HL-60 (cell line): ENCODE data around the gene MYO3B.
A peak's percentile ranks its signal among the peaks of the same experiment; 100 is the strongest.

Experiments
- DNase-seq, 2 experiments: peaks; one replicate each; pipeline ENCODE4 v3.0.0-alpha.2; 2010 to 2020; ENCODE audit warnings: low read depth in 1 of 2, low spot score in 1 of 2
- H3K27ac ChIP-seq: fragments of 250-450 bp; sonication (Bioruptor Pico); replicated peaks from 2 replicates; pipeline ENCODE4 v1.5.1; 2020; ENCODE audit warnings: mild to moderate bottlenecking, moderate library complexity
- H3K27me3 ChIP-seq: fragments of 250-450 bp; sonication (Bioruptor Pico); 2 replicates; pipeline ENCODE4 v1.5.1; 2021; ENCODE audit warnings: mild to moderate bottlenecking, moderate library complexity; ENCODE audit not compliant: insufficient read depth, poor library complexity, severe bottlenecking
- H3K4me3 ChIP-seq: replicated peaks from 2 replicates; pipeline ENCODE4 v1.5.1; 2011; ENCODE audit warnings: mild to moderate bottlenecking, control low read depth, low read length; ENCODE audit not compliant: insufficient read depth
- CTCF ChIP-seq: IDR thresholded peaks from one replicate; pipeline ENCODE4 v1.5.1; 2011; ENCODE audit warnings: low read length, control low read depth, inconsistent platforms; ENCODE audit not compliant: insufficient read depth
- GABPA ChIP-seq: IDR thresholded peaks from 2 replicates; pipeline ENCODE4 v1.6.1; 2012; ENCODE audit warnings: low read depth
- POLR2AphosphoS5 ChIP-seq: IDR thresholded peaks from 2 replicates; pipeline ENCODE4 v1.6.1; 2012; ENCODE audit warnings: low read depth
- REST ChIP-seq: IDR thresholded peaks from 2 replicates; pipeline ENCODE4 v1.6.1; 2012; ENCODE audit warnings: low read depth; ENCODE audit not compliant: insufficient replicate concordance
- SPI1 ChIP-seq: IDR thresholded peaks from 2 replicates; pipeline ENCODE4 v1.6.1; 2012; ENCODE audit warnings: low read depth, mild to moderate bottlenecking, borderline replicate concordance

The MYO3B gene

GRCh38 chr2:170696948-170697347 is 519.0 kb downstream of the MYO3B start:
- no peak overlapping the region for H3K27ac ChIP-seq
- TF ChIP-seq CTCF = no peak
- TF ChIP-seq GABPA = no peak
- no peak for TF ChIP-seq POLR2AphosphoS5
- TF ChIP-seq SPI1 = no peak
- no peak for TF ChIP-seq REST
- DNase-seq = no peak
- no peak overlapping the region for H3K4me3 ChIP-seq
- peaks cover 2% of the 10 kb centered on the region for H3K27me3 ChIP-seq

GRCh38 chr2:170701011-170701410 is 523.1 kb downstream of the MYO3B start:
- no peak for DNase-seq
- TF ChIP-seq SPI1 (no peak), GABPA (no peak), CTCF (no peak), REST (no peak), POLR2AphosphoS5 (no peak)

GRCh38 chr2:170703776-170704476 is 526.0 kb downstream of the MYO3B start:
- Histone ChIP-seq H3K27ac (no peak overlapping the region), H3K27me3 (peaks cover 5% of the 10 kb centered on the region), H3K4me3 (no peak overlapping the region)
- no peak for DNase-seq
- TF ChIP-seq SPI1 (0 out of 2 replicates have a peak, but pooled peaks have one; percentile 21), CTCF (no peak)

More at GRCh38 chr2:170701011-170701410, 523.1 kb downstream of the MYO3B start:
- no peak overlapping the region for H3K27ac ChIP-seq
- H3K27me3 ChIP-seq = peaks cover 2% of the 10 kb centered on the region
- H3K4me3 ChIP-seq = no peak overlapping the region
